ENCODE data around the gene POU2F2. TPM values are rescaled to one million over a fixed set of nuclear protein-coding genes. Genes with fewer than 3 reads are reported as not detected.

POU2F2 gene
- total RNA-seq, 2 donors from 2014 or later = 3.4 to 17.4 TPM

GRCh38 chr19:42154471-42155323 is 22.5 kb upstream of the POU2F2 start:
- Histone ChIP-seq H3K4me3 (no peak overlapping the region), H3K4me1 (replicated peaks) (no peaks in the 10 kb centered on the region), H3K36me3 (no peaks in the 10 kb centered on the region), H3K27me3 (replicated peaks; ENCODE audit: insufficient read depth) (peaks cover 13% of the 10 kb centered on the region), H3K9me3 (no peaks in the 10 kb centered on the region), H3K27ac (no peak overlapping the region)
- DNase-seq (ENCODE audit: low spot score) = no peak
- TF ChIP-seq CTCF (IDR thresholded peaks at IDR 0.05) (no peak), POLR2AphosphoS5 (IDR thresholded peaks at IDR 0.05) (no peak), POLR2A (IDR thresholded peaks at IDR 0.05) (no peak)
- 41% methylated on average over 15 of the region's 15 CpGs for WGBS
- intact Hi-C loops (cut with DNase I) = no loop called here

DNA sequence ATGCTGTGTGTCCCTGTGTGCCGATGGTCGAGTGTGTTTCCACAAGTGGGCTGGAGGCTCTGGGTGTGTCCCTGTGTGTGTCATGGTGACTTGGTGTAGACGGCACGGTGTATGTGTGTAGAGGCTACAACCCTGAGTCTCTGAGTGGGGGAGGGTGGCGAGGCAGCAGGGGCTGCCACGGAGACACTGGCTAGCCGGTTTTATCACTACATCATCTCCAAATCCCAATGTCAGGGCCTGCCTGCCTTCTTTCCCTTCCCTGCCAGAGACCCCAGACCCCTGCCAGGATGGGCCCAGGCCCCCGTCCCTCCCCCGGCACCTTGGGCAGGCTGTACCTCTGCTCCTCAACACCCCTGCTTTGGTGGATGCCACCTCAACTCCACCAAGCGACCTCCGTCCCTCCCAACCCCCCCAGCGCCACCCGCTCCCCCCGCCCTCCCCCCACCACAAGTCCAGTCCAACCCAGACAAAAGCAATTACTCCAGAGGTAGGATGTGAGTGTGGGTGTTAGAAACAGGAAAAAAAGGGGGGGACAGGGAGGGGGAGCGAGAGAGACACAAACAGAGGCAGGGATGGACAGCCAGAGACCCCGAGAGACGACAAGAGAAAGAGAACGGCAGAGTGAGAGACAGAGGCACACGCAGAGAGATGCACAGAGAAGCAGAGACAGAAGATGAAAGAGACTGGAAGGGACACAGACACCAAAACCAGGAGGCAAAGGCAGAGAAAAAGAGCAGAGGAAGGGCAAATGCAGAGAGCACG is 21.6 kb upstream of the POU2F2 start:
- intact Hi-C loops (cut with DNase I) = no loop called here
- 37% methylated on average over 20 of the region's 20 CpGs for WGBS
- Histone ChIP-seq H3K27me3 (replicated peaks; ENCODE audit: insufficient read depth) (peaks cover 13% of the 10 kb centered on the region), H3K36me3 (no peaks in the 10 kb centered on the region), H3K4me3 (no peak overlapping the region), H3K9me3 (no peaks in the 10 kb centered on the region), H3K27ac (no peak overlapping the region), H3K4me1 (replicated peaks) (no peaks in the 10 kb centered on the region)
- TF ChIP-seq POLR2A (IDR thresholded peaks at IDR 0.05) (no peak), CTCF (IDR thresholded peaks at IDR 0.05) (no peak), POLR2AphosphoS5 (IDR thresholded peaks at IDR 0.05) (no peak)
- DNase-seq (ENCODE audit: low spot score) = no peak

GRCh38 chr19:42152910-42153671 is 20.8 kb upstream of the POU2F2 start:
- H3K4me3 ChIP-seq = no peak overlapping the region
- H3K4me1 ChIP-seq (replicated peaks) = no peaks in the 10 kb centered on the region
- no peak for DNase-seq (ENCODE audit: low spot score)
- H3K27ac ChIP-seq = no peak overlapping the region
- intact Hi-C loops (cut with DNase I) = no loop called here
- 90% methylated on average over 24 of the region's 25 CpGs for WGBS
- TF ChIP-seq POLR2A (IDR thresholded peaks at IDR 0.05) (no peak), CTCF (IDR thresholded peaks at IDR 0.05) (no peak), POLR2AphosphoS5 (IDR thresholded peaks at IDR 0.05) (no peak)
- H3K27me3 ChIP-seq (replicated peaks; ENCODE audit: insufficient read depth) = peaks cover 13% of the 10 kb centered on the region
- H3K9me3 ChIP-seq = no peaks in the 10 kb centered on the region
- no peaks in the 10 kb centered on the region for H3K36me3 ChIP-seq

GRCh38 chr19:42151782-42152684 is 19.8 kb upstream of the POU2F2 start:
- no peak for TF ChIP-seq POLR2A (IDR thresholded peaks at IDR 0.05)
- no peak for TF ChIP-seq POLR2AphosphoS5 (IDR thresholded peaks at IDR 0.05)
- no peak for TF ChIP-seq CTCF (IDR thresholded peaks at IDR 0.05)
- Histone ChIP-seq H3K36me3 (no peaks in the 10 kb centered on the region), H3K27ac (no peak overlapping the region), H3K4me3 (no peak overlapping the region), H3K27me3 (replicated peaks; ENCODE audit: insufficient read depth) (peaks cover 13% of the 10 kb centered on the region), H3K4me1 (replicated peaks) (no peaks in the 10 kb centered on the region), H3K9me3 (no peaks in the 10 kb centered on the region)
- WGBS = 63% methylated on average over 20 of the region's 20 CpGs
- intact Hi-C loops (cut with DNase I) = no loop called here
- DNase-seq (ENCODE audit: low spot score) = no peak
